HG03039 (cell line): ENCODE measurements around the gene TNS3.
"Not testable (repeated sequence)": the region's sequence is repeated elsewhere in the genome, so short reads cannot be mapped to it uniquely, and the experiment has no call there.

Experiments used
- ATAC-seq: cut with Tn5 transposase; IDR thresholded peaks from one replicate; pipeline ENCODE4 v1.9.1; 2021; ENCODE audit warnings: mild to moderate bottlenecking, moderate library complexity; ENCODE audit not compliant: unreplicated experiment

TNS3 gene

DNA sequence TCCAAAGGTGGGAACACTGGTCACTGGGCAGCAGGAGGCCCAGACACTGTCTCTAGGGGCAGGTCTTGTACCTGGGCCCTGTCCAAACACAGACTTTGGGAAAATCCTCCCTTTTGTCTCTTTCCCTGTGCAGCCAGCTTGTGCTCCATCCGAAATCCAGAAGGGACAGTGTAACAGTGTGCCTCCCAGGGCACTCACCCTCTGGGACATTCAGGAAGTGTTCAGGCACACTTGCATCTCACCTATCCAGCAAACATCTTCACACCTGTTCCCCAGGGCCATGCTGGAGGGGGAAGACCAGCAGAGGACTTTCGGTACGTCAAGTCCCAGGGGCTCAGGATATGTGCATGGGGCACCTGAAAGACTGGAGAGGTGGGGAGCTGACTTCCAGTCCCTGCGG lies 38.9 kb downstream of the TNS3 start:
- no peak for ATAC-seq

DNA sequence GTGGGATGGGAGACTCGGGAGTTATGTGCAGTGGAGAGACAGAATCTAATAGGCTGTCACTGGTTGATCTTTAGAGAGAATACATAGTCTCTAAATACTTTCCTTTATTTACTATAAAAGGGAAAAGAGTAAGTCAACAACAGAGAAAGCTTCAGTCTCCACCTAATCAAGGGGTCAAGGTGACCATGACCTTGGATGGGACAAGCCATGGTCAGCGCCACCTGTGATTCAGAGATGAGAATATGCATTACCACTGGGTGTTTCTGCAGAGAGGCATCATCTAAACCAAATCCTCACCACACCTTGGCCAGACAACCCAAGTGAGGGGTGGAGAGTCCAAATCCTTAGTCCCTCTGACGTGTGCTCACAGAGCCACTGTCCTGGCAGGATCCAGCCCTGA lies 39.9 kb downstream of the TNS3 start:
- ATAC-seq, result no peak

DNA sequence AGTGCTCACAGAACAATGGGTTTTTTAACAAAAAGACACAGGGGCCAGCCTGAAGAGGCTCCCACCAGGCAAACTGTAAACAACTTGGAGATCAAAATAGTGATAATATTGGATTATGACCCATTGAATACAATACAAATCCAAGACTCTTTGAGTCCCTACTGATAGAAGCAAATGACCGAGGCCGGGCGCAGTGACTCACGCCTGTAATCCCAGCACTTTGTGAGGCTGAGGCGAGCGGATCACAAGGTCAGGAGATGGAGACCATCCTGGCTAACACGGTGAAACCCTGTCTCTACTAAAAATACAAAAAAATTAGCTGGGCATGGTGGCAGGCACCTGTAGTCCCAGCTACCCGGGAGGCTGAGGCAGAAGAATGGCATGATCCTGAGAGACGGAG lies 40.4 kb downstream of the TNS3 start:
- not testable (repeated sequence) for ATAC-seq

GRCh38 chr7:47540387-47541350 lies 41.2 kb downstream of the TNS3 start:
- ATAC-seq, result no peak

DNA sequence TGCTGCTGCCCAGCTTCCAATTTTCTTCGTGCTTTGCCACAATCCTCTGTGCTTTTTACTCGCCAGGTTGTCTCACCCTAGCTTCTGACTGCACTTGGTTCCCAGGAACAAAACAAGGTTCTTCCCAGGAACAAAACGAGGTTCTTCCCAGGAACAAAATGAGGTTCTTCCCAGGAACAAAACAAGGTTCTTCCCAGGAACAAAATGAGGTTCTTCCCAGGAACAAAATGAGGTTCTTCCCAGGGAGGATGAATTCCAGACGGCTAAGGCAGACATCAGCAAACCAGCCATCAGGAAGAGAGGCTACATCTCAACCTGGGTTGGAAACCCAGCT lies 41.9 kb downstream of the TNS3 start:
- no peak for ATAC-seq

DNA sequence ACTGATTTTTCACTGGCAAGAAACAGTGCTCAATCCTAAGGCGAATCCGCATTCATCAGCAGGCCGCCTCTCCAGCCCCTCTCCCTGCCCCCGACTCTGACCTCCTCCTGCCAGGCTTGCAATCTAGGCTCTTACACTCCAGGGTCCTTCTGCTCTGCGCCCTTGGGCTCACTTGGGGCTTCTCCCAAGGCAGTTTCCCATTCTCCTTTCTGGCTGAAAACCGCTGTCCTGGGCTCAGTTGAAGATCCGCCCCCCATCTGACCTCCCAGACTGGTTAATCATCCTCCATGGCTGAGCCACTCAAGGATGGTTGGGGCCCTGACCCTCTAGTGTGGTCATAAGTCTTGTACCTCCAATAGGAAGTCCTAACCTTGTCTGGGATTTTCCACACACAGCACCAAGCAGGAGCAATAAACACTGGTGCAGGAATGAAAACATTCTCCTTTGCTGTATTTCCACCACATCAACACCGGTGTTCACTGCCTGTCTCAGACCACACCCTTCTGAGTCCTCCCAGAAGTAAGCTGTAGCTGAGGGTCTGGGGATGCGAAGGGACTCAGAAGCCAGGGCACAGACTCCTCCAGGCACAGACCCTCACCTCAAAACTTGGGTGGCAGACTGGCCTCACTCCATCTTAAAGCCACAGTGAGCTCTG lies 42.4 kb downstream of the TNS3 start:
- ATAC-seq, result no peak

DNA sequence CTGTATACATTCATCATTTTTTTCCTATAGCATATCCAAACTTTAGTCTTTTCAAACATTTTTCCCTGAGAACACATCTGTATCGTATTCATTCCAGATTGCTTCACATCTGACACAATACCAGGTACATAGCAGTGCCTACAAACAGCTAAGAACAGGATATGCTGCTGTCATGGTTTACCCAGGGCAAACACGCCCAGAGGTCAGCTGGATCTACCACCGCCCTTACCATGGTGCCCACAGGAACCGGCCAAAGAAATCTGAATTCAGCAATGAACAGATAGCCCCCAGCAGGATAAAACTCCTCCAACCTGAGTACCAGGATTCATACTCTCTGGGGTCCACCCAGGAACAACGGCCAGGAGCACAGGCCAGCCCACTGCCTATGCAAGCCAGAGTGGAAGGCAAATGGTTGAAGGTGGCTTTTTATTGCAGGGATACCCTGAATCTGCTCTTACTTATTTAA lies 43.0 kb downstream of the TNS3 start:
- no peak for ATAC-seq

GRCh38 chr7:47537716-47538675 lies 43.9 kb downstream of the TNS3 start:
- no peak for ATAC-seq

- no peak for ATAC-seq
Measured at GRCh38 chr7:47536661-47537611, 45.0 kb downstream of the TNS3 start.

DNA sequence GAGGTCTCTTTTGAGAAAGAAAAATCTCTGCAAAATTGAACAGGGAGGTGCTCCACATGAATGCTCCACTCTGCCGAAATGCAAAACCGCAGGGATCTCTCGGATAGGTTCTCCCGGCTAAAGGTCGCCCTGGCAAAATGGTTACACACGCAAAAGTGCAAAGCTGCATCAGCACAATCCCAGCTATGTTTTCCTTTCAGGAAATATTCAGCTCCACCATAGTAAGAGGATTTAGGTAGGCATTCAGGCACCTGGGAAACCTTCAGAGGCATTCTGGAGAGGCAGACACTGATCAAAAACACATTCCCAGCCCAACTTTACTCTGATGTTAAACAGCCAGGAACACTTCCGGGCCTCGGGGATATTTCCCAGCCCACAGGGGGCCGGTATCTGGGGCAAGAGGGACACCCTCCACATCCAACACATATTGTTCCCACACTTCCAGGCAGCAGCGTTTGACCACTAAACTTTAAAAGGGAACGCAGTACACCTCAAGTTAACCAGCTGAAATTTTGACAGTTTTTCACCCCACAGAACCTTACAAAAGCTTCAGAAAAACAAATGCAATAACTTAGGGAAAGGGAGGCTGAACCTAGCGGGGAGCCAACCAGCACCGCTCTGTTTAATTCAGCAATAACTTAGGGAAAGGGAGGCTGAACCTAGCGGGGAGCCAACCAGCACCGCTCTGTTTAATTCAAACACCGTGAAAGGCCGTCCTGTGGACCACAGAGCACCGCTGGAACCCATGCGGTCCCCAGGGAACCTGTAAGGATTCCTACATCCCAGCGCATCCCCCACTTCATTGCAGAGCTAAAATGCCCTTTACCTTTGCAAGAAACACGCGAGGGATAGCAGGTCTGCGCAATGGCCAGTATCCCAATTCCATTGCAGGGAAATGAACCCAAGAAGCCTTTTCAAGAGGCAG lies 45.9 kb downstream of the TNS3 start:
- no peak for ATAC-seq

GRCh38 chr7:47535035-47535703 lies 46.7 kb downstream of the TNS3 start:
- ATAC-seq, result no peak

DNA sequence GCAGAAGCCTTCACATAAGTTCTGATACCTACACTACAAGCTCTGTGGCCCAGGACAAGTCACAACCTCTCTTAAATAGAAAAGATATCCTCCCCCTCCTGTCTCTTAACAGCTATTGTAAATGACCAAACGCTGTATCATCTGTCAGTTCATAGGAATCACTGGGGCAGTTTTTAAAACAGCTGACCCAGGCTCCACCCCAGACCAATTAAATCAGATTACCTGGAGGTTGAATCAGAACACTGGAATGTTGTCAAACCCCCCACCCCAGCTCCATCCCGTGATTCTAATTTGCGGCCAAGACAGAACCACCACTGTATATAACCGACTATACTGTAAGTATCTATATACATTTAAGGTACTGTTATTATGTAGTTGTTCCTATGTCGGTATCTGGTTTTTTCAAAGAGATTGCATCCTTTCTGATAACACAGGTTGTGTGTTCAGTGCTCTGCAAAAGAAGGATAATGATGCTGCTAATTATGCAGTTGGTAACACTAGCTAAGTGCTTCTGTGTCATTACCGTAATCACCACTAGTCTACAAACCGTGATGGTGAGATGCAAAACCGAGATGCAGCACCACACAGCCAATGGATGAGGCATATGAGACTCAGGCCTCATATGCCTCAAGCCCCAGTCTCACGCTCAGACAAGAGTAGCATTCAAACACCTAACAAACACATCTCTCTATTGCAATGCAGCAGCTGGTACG lies 47.4 kb downstream of the TNS3 start:
- no peak for ATAC-seq

DNA sequence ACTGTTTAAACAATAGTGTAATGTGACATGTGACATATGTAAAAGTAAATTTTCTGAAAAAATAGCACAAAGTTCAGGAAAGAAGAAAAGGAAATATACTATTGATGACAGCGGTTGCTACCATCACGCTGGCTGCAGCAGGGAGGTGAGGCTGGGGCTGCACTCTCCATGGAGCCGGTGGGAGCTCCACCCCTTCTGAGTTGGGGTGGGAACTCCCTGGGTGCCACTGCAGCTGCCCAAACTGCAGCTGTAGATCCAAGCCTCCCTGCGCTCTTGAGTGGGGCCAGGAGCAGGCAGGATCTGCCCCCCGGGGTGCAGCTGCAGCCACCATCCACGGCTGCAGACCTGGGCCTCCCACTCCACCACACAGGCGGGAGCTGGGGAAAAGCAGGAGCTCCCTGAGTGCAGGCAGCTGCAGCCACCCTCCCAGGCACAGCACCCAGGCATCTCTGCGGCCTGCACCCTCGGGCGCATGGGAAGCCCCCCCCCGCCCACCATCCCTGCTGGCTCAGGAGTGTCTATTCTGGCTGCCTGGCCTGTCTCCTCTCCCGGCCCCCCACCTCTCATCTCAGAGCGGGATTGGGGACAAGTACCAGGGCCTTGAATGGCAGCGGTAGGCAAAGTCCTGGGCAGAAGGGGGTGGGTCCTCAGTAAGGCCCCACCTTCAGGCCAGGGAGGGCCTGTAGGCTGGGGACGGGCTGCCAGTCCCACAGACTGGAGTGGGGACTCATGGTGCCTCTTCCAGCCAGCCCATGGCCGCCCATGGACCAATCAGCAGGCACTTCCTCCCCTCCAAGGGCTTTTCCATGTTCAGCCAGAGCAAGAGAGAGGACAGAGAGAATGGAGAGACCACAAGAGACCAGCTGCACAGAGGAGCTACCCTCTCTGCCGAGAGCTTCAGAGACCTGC lies 50.1 kb downstream of the TNS3 start:
- ATAC-seq, result no peak

DNA sequence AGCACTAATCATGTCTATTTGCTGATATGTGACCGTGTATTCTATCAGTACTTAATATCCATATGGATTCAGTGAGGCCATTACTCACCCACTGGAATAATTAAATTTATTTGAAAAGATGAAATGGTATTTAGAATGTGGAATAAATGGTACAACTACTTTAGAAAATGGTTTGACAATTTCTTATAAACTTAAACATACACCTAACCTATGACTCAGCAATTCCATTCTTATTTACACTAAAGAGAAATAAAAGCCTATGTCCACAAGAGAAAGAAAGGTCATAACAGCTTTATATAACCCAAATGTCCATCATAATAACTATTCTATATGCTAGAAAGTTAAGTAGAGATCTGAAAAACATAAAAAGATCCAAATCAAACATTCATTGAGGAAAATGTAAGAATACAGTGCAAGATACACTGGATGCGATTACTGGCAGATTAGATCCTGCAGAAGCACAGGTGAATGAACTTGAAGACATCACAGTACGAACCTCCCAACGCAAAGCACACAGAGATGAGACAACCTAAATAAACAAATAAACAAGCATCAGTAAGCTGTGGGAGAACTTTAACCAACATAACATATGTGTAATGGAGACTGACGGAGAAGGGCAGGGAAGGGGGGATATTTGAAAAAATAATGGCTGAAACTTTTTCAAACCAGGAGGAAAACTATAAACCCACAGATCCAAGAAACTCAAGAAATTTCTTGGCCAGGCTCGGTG lies 51.9 kb downstream of the TNS3 start:
- no peak for ATAC-seq

GRCh38 chr7:47529405-47529804 lies 52.5 kb downstream of the TNS3 start:
- ATAC-seq, result no peak

DNA sequence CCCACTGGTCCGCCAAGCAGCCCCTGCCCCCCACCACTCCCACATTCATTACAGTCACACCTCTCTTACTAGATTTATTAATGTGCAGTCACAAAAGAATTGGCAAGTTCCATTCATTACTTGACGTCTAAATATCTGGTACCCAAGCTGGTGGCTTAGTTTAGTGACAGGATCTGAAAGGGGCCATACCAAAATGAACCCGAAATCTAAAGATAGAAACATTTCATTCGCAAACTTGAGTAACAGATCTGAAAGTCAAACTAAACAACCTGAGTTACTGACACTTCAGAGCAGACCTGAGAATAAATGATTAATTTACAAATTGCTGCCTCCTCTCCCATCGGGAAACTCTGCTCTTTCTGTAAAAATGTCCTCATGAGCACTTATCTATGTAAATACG lies 53.4 kb downstream of the TNS3 start:
- no peak for ATAC-seq
